HG02885 (cell line): ENCODE results near the gene ZNF358.
"Not testable (repeated sequence)": the region's sequence is repeated elsewhere in the genome, so short reads cannot be mapped to it uniquely, and the experiment has no call there.

Experiments
- ATAC-seq: cut with Tn5 transposase; IDR thresholded peaks from one replicate; pipeline ENCODE4 v1.9.1; 2021; ENCODE audit warnings: mild to moderate bottlenecking; ENCODE audit not compliant: unreplicated experiment, poor library complexity

Gene ZNF358

GRCh38 chr19:7534531-7535046 lies 18.7 kb downstream of the ZNF358 start:
- no peak for ATAC-seq

GRCh38 chr19:7535047-7535997 lies 19.4 kb downstream of the ZNF358 start, which contains the start of gene PNPLA6:
TSS of gene PNPLA6 (plus strand) at chr19:7535717. CDS start at chr19:7535789, 72 bp downstream.
- peak; percentile 77 for ATAC-seq

GRCh38 chr19:7535998-7536695 lies 20.2 kb downstream of the ZNF358 start:
- no peak for ATAC-seq

- not testable (repeated sequence) for ATAC-seq
Measured at GRCh38 chr19:7538990-7539389, 23.1 kb downstream of the ZNF358 start.

GRCh38 chr19:7539827-7540425 lies 24.0 kb downstream of the ZNF358 start:
- ATAC-seq, result no peak

GRCh38 chr19:7540761-7541474 lies 25.0 kb downstream of the ZNF358 start:
- no peak for ATAC-seq

GRCh38 chr19:7541475-7541824 lies 25.5 kb downstream of the ZNF358 start:
- ATAC-seq, result no peak

- ATAC-seq, result no peak
Measured at GRCh38 chr19:7541828-7542443, 26.0 kb downstream of the ZNF358 start.

- no peak for ATAC-seq
Measured at GRCh38 chr19:7542556-7543348, 26.8 kb downstream of the ZNF358 start.

- ATAC-seq, result no peak
Measured at GRCh38 chr19:7544626-7545025, 28.7 kb downstream of the ZNF358 start.

GRCh38 chr19:7545300-7545699 lies 29.4 kb downstream of the ZNF358 start:
- no peak for ATAC-seq

- ATAC-seq, result no peak
Measured at GRCh38 chr19:7545904-7546303, 30.0 kb downstream of the ZNF358 start.

- no peak for ATAC-seq
Measured at GRCh38 chr19:7547159-7547558, 31.3 kb downstream of the ZNF358 start.

GRCh38 chr19:7549429-7550148 lies 33.7 kb downstream of the ZNF358 start:
- ATAC-seq, result no peak

GRCh38 chr19:7550169-7550770 lies 34.4 kb downstream of the ZNF358 start:
- no peak for ATAC-seq

- ATAC-seq, result no peak
Measured at GRCh38 chr19:7550987-7551761, 35.3 kb downstream of the ZNF358 start.

- ATAC-seq, result no peak
Measured at GRCh38 chr19:7552781-7553180, 36.9 kb downstream of the ZNF358 start.
